ENCODE data around the gene CHCHD6.

Gene CHCHD6

DNA sequence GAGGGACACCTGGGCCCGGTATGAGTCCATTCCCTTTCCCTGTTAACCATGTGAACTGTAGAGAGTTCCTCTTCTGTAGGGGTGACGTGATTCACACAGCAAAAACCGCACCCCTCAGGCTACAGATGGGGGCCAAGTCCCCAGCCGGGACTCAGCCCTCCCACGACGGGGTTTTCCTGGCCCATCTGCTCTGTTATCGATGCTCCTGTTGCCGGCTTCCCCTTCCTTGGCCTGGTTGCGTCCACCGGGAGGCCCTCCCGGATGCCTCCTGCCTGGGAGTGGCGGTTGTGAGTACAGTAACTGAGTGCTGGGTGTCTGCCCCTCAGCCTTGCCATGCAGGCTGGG, 278.1 kb downstream of the CHCHD6 start:
- Histone ChIP-seq H3K79me2 (ENCODE audit: low read length) (peaks cover 39% of the 10 kb centered on the region), H3K36me3 (replicated peaks; ENCODE audit: low read depth, low read length) (no peaks in the 10 kb centered on the region)

DNA sequence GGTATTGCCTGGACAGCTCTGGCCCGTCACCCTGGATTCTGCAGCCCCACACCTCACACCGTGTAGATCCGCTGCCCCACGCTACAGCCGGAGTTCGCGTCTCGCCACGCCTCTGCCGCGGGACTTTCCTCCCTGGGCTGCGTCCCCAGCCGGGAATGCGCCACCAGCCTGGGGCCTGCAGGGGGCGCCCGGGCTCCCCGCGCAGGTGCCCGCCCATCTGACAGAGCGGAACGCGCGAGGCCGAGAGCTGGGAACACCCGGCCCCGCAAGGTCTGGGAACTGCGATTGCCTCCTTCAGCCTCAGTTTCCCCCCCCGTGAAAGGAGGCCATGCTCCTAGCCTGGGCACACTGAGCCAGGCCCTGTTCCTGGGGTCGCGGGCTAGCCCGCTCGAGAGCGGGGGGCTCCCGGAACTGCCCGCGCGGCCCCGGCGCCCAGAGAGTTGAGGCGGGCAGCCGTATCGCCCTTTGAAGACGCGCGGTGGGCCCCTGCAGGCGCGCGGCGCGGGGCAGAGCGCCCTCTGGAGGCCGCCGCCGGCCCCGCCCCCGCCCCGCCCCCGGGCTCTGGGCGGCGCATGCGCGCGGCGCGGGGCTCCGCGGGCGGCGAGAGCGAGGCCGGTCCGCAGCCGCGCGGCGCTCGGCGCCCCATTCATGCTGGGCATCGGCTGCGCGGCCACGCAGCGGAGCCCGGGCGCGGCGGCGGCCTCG, 278.6 kb downstream of the CHCHD6 start, which contains the start of gene PLXNA1:
Gene PLXNA1 (plus strand): TSS at position 645 of the 705 bp plus-strand sequence. CDS start 5,479 bp downstream, outside the sequence.
- Histone ChIP-seq H3K79me2 (ENCODE audit: low read length) (peaks cover 43% of the 10 kb centered on the region), H4K20me1 (ENCODE audit: insufficient read depth, low read length) (peaks cover 36% of the 10 kb centered on the region), H3K9ac (ENCODE audit: low read length) (peak within 1 kb of the TSS; percentile 83), H2AFZ (ENCODE audit: low read depth, low read length) (peak within 1 kb of the TSS; percentile 71; the same call in 1 of the 2 replicates), H3K27me3 (ENCODE audit: low read depth, low read length) (peaks cover 7% of the 10 kb centered on the region), H3K36me3 (replicated peaks; ENCODE audit: low read depth, low read length) (no peaks in the 10 kb centered on the region), H3K4me1 (ENCODE audit: low read length) (peaks cover 19% of the 10 kb centered on the region), H3K9me3 (ENCODE audit: insufficient read depth, low read length) (no peaks in the 10 kb centered on the region), H3K27ac (ENCODE audit: low read length) (peak within 1 kb of the TSS; percentile 75), H3K4me3 (ENCODE audit: low read length) (peak within 1 kb of the TSS; percentile 90), H3K4me2 (ENCODE audit: low read length) (peak within 1 kb of the TSS; percentile 92)
- no peak for TF ChIP-seq EZH2phosphoT487 (IDR thresholded peaks at IDR 0.05; ENCODE audit: low read depth)
- TF ChIP-seq, protein P1, sequence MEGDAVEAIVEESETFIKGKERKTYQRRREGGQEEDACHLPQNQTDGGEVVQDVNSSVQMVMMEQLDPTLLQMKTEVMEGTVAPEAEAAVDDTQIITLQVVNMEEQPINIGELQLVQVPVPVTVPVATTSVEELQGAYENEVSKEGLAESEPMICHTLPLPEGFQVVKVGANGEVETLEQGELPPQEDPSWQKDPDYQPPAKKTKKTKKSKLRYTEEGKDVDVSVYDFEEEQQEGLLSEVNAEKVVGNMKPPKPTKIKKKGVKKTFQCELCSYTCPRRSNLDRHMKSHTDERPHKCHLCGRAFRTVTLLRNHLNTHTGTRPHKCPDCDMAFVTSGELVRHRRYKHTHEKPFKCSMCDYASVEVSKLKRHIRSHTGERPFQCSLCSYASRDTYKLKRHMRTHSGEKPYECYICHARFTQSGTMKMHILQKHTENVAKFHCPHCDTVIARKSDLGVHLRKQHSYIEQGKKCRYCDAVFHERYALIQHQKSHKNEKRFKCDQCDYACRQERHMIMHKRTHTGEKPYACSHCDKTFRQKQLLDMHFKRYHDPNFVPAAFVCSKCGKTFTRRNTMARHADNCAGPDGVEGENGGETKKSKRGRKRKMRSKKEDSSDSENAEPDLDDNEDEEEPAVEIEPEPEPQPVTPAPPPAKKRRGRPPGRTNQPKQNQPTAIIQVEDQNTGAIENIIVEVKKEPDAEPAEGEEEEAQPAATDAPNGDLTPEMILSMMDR (IDR thresholded peaks at IDR 0.05; ENCODE audit: low read depth, low read length) = peak; percentile 83

More for the DNA sequence above, 278.1 kb downstream of the CHCHD6 start:
- TF ChIP-seq EZH2phosphoT487 (IDR thresholded peaks at IDR 0.05; ENCODE audit: low read depth) = no peak
- TF ChIP-seq, protein P1 (IDR thresholded peaks at IDR 0.05; ENCODE audit: low read depth, low read length) = no peak
- Histone ChIP-seq H3K4me1 (ENCODE audit: low read length) (peaks cover 19% of the 10 kb centered on the region), H3K27me3 (ENCODE audit: low read depth, low read length) (peaks cover 7% of the 10 kb centered on the region), H3K4me3 (ENCODE audit: low read length) (peak overlapping the region; percentile 78), H3K9ac (ENCODE audit: low read length) (peak overlapping the region; percentile 83), H3K9me3 (ENCODE audit: insufficient read depth, low read length) (no peaks in the 10 kb centered on the region), H4K20me1 (ENCODE audit: insufficient read depth, low read length) (peaks cover 31% of the 10 kb centered on the region), H2AFZ (ENCODE audit: low read depth, low read length) (peak overlapping the region; percentile 71; the same call in 1 of the 2 replicates), H3K4me2 (ENCODE audit: low read length) (peak overlapping the region; percentile 92), H3K27ac (ENCODE audit: low read length) (peak overlapping the region; percentile 75)

DNA sequence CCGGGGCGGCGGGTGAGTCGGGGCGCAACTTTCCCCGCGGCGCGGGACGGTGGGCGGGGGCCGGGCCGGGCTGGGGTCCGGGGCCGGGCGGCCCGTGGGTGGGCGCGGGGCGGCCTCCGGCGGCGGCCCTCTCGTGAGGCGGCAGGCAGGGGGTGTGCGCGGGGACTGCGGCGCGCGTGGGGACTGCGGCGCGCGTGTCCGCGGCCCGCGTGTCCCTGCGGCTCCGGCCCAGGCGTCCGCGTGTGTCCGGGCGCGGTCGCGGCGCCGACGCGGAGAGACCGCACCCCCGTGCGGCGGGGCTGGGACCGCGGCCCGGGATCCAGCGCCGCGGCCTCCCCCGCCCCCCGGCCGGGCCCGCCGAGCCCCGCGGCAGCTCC, 279.2 kb downstream of the CHCHD6 start:
- Histone ChIP-seq H3K4me3 (ENCODE audit: low read length) (peak overlapping the region; percentile 90), H3K9me3 (ENCODE audit: insufficient read depth, low read length) (no peaks in the 10 kb centered on the region), H3K27me3 (ENCODE audit: low read depth, low read length) (peaks cover 7% of the 10 kb centered on the region), H3K79me2 (ENCODE audit: low read length) (peaks cover 43% of the 10 kb centered on the region), H3K4me2 (ENCODE audit: low read length) (peak overlapping the region; percentile 89), H3K9ac (ENCODE audit: low read length) (peak overlapping the region; percentile 81), H3K36me3 (replicated peaks; ENCODE audit: low read depth, low read length) (no peaks in the 10 kb centered on the region), H3K27ac (ENCODE audit: low read length) (no peak overlapping the region), H2AFZ (ENCODE audit: low read depth, low read length) (no peak overlapping the region), H3K4me1 (ENCODE audit: low read length) (peaks cover 19% of the 10 kb centered on the region), H4K20me1 (ENCODE audit: insufficient read depth, low read length) (peaks cover 39% of the 10 kb centered on the region)
- TF ChIP-seq, protein P1 (IDR thresholded peaks at IDR 0.05; ENCODE audit: low read depth, low read length) = no peak
- no peak for TF ChIP-seq EZH2phosphoT487 (IDR thresholded peaks at IDR 0.05; ENCODE audit: low read depth)

DNA sequence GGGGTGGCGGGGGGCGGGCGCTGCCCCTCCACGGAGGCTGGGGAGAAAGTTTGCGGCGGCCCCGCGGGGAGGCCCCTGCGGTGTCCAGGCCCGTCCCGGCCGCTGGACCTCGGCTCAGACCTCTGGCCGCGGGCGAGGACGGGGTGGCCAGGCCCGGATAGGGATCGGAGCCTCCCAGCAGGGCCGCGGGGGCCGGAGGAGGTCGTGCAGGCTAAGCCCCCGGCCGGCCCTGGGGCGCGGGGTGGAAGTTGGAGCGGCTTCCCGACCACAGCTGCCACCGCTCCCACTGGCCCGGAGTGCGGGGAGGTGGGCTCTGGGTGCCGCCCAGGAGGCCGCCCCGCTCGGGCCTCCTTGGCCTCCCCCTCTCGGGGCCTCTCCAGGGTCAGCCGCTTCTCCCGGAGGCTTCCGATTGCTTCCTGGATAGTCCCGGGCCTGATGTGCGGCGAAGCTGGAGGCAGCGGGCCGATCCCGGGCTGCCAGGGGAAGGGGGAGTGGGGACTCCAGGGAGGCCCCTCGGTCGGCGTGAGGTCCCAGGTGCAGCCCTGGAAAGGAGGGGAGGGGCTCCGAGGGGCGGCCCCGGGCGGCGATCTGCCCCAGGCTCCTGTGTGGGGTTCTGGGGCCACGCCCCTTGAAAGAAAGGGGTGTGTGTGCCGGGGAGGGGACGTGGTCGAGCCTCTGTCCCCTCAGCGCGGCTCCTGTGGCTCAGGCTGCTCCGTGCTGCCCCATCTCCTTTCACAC, 279.8 kb downstream of the CHCHD6 start:
- Histone ChIP-seq H3K9me3 (ENCODE audit: insufficient read depth, low read length) (no peaks in the 10 kb centered on the region), H3K4me2 (ENCODE audit: low read length) (peak overlapping the region; percentile 89), H3K4me1 (ENCODE audit: low read length) (peaks cover 19% of the 10 kb centered on the region), H2AFZ (ENCODE audit: low read depth, low read length) (no peak overlapping the region), H3K27ac (ENCODE audit: low read length) (no peak overlapping the region), H4K20me1 (ENCODE audit: insufficient read depth, low read length) (peaks cover 42% of the 10 kb centered on the region), H3K4me3 (ENCODE audit: low read length) (peak overlapping the region; percentile 90), H3K27me3 (ENCODE audit: low read depth, low read length) (peaks cover 7% of the 10 kb centered on the region), H3K79me2 (ENCODE audit: low read length) (peaks cover 43% of the 10 kb centered on the region), H3K9ac (ENCODE audit: low read length) (peak overlapping the region; percentile 81), H3K36me3 (replicated peaks; ENCODE audit: low read depth, low read length) (no peaks in the 10 kb centered on the region)
- TF ChIP-seq EZH2phosphoT487 (IDR thresholded peaks at IDR 0.05; ENCODE audit: low read depth) = no peak
- TF ChIP-seq, protein P1 (IDR thresholded peaks at IDR 0.05; ENCODE audit: low read depth, low read length) = no peak
